ENCODE measurements around the gene C5orf63. TPM values are rescaled to one million over a fixed set of nuclear protein-coding genes. Genes with fewer than 3 reads are reported as not detected.

C5orf63 gene
- total RNA-seq, 1 experiment from 2014 or later: 1.2 TPM

GRCh38 chr5:127088251-127088650 lies 14.9 kb upstream of the C5orf63 start:
- DNase-seq: no peak
- no peak overlapping the region for H3K4me2 ChIP-seq (ENCODE audit: insufficient read depth, insufficient read length, low read length)

More at GRCh38 chr5:127088251-127088650, 14.9 kb upstream of the C5orf63 start:
- Mint-ChIP-seq H3K27ac (peak overlapping the region in 1 of 3 experiments; percentile 30; a peak in 2 of 7 replicates), H3K27me3 (ENCODE audit: low read depth) (no peaks in the 10 kb centered on the region), H3K9me3 (no peaks in the 10 kb centered on the region), H3K36me3 (ENCODE audit: insufficient read depth in 1 of 3, low read depth in 3 of 3) (no peaks in the 10 kb centered on the region), H3K4me1 (peaks cover 23 to 37% of the 10 kb centered on the region in 2 experiments), H3K4me3 (no peak overlapping the region)
- Histone ChIP-seq H2BK5ac (ENCODE audit: insufficient read length, low read length) (no peak overlapping the region), H3K18ac (ENCODE audit: insufficient read length, low read depth, low read length) (no peak overlapping the region), H3K79me2 (ENCODE audit: insufficient read depth, low read length) (no peaks in the 10 kb centered on the region), H2BK20ac (ENCODE audit: low read depth, low read length, poor library complexity, severe bottlenecking) (no peak overlapping the region), H3K9me3 (ENCODE audit: control insufficient read depth, low read depth, low read length) (no peaks in the 10 kb centered on the region), H3T11ph (ENCODE audit: low read length) (no peak overlapping the region), H3K56ac (ENCODE audit: insufficient read length, low read depth, low read length) (no peak overlapping the region), H4K20me1 (ENCODE audit: control insufficient read depth, insufficient read depth, insufficient read length) (no peaks in the 10 kb centered on the region), H3K27me3 (ENCODE audit: insufficient read depth, low read length) (no peaks in the 10 kb centered on the region; the same call in 1 of the 2 replicates), H2AFZ (ENCODE audit: low read length) (no peak overlapping the region), H4K8ac (replicated peaks; ENCODE audit: insufficient read length, low read depth, low read length) (no peak overlapping the region), H3K4ac (ENCODE audit: low read depth, low read length) (no peak overlapping the region), H3K23me2 (ENCODE audit: insufficient read length, low read depth, low read length, poor library complexity, severe bottlenecking) (no peaks in the 10 kb centered on the region), H2AK5ac (ENCODE audit: insufficient read length, low read length) (no peak overlapping the region), H3K23ac (ENCODE audit: insufficient read length, low read depth, low read length) (no peak overlapping the region), H2BK120ac (ENCODE audit: low read depth, low read length, poor library complexity, severe bottlenecking) (no peak overlapping the region), H3K27ac (ENCODE audit: insufficient read length, low read depth, low read length) (no peak overlapping the region), H2BK15ac (ENCODE audit: low read depth, low read length) (no peak overlapping the region), H3K14ac (ENCODE audit: insufficient read depth, low read length) (no peak overlapping the region), H4K5ac (ENCODE audit: insufficient read length, low read depth, low read length) (no peak overlapping the region), H3K79me1 (ENCODE audit: insufficient read depth, low read depth, low read length, poor library complexity, severe bottlenecking) (no peaks in the 10 kb centered on the region), H4K91ac (ENCODE audit: insufficient read length, low read depth, low read length) (no peak overlapping the region), H3K9ac (ENCODE audit: extremely low read depth, insufficient read length, low read length) (no peak overlapping the region), H3K4me1 (ENCODE audit: insufficient read depth, low read length) (peaks cover 6% of the 10 kb centered on the region; the same call in 1 of the 2 replicates), H2BK12ac (ENCODE audit: insufficient read length, low read depth, low read length) (no peak overlapping the region)
- no CpG with 5 or more reads among the region's 1 CpG for WGBS (ENCODE audit: extremely low coverage, insufficient read length, low lambda C conversion rate)
- TF ChIP-seq CTCF (conservative IDR thresholded peaks at IDR 0.05): no peak

All from H9 (cell line).